Head of caudate nucleus (tissue), 42 donors: ENCODE results near the gene RHOG.
A peak's percentile ranks its signal among the peaks of the same experiment; 100 is the strongest.
"Not testable (repeated sequence)": the region's sequence is repeated elsewhere in the genome, so short reads cannot be mapped to it uniquely, and the experiment has no call there.

Experiments
- DNase-seq, 42 donors: peaks; one replicate each; pipeline versions ENCODE4 v3.0.0 to v3.0.0-alpha.2; 2020 to 2021; ENCODE audit warnings: mixed read lengths in 7 of 42
- intact Hi-C: fragments of 100-400 bp; cut with DNase I; formaldehyde crosslinking; loops from one replicate; pipeline ENCODE4 v1.15.0; 2022

RHOG gene

GRCh38 chr11:3796346-3796745, 44.4 kb downstream of the RHOG start:
- intact Hi-C loops: loop anchor here (5.0 kb wide), 1 partner anchor 46 kb away; the partner anchor contains the start of gene RHOG
- peak in 1 of 42 donors; percentile 21 for DNase-seq

GRCh38 chr11:3796002-3796311, 44.8 kb downstream of the RHOG start:
- DNase-seq: no peak
- intact Hi-C loops: loop anchor here (5.0 kb wide), 1 partner anchor 46 kb away; the partner anchor contains the start of gene RHOG

- DNase-seq: no peak
- intact Hi-C loops: loop anchor here (5.0 kb wide), 1 partner anchor 47 kb away; the partner anchor contains the start of gene RHOG
These were observed 45.4 kb downstream of the RHOG start for GRCh38 chr11:3795131-3796001.

- intact Hi-C loops: not testable (repeated sequence)
- DNase-seq: peak in 1 of 42 donors; percentile 9
These were observed 46.4 kb downstream of the RHOG start for GRCh38 chr11:3794387-3794786.

- intact Hi-C loops: no loop called here
- no peak for DNase-seq
These were observed 53.9 kb downstream of the RHOG start for GRCh38 chr11:3786781-3787428.

- DNase-seq: no peak
- intact Hi-C loops: no loop called here
These were observed 57.1 kb downstream of the RHOG start for GRCh38 chr11:3783611-3784010.

GRCh38 chr11:3782963-3783362, 57.8 kb downstream of the RHOG start:
- intact Hi-C loops: no loop called here
- DNase-seq: no peak

GRCh38 chr11:3781423-3781822, 59.3 kb downstream of the RHOG start:
- intact Hi-C loops: no loop called here
- DNase-seq: peak in 2 of 42 donors; percentile 12 to 16
